Measurements from ENCODE around the gene PAIP2B.
"Not testable (repeated sequence)": the region's sequence is repeated elsewhere in the genome, so short reads cannot be mapped to it uniquely, and the experiment has no call there.

PAIP2B gene

GRCh38 chr2:71215447-71215846 is 11.5 kb downstream of the PAIP2B start:
- DNase-seq: no peak

GRCh38 chr2:71212336-71212735 is 14.6 kb downstream of the PAIP2B start:
- no peak for DNase-seq

GRCh38 chr2:71210292-71210691 is 16.6 kb downstream of the PAIP2B start:
- DNase-seq: no peak

DNA sequence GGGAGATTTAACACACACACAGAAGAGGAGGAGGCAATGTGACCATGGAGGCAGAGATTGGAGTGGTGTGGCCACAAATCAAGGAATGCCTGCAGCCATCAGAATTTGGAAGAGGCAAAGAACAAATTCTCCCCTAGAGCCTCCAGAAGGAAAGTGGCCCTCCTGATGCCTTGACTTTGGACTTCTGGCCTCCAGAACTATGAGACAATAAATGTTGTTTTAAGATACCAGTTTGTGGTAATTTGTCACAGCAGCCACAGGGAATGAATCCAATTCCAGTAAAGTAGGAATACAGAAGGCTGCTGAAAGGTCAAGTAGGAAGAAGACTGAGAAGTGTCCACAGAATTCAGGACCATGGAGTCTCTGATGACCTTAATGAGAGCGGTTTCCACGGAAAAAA is 18.1 kb downstream of the PAIP2B start:
- no peak for DNase-seq

DNA sequence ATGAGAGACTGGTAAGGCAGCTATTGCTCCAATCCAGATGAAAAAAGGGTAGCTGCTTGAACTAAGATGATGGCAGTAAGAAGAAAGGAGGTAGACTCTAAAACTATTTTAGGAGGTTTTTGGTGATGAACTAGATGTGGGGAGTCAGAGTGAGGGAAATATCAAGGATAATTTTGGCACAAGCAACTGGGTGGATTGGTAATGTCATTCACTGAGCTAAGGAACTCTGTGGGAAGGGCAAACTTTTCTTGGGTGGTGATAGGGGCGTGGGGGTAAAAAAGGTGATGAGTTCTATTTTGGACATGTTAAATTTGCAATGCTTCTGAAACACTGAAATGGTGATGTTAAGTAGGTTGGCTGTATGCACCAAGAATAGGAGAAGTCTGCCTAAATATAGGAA is 19.3 kb downstream of the PAIP2B start:
- DNase-seq: no peak

- DNase-seq: no peak
Measured at GRCh38 chr2:71206271-71206670, 20.6 kb downstream of the PAIP2B start.

- no peak for DNase-seq
Measured at GRCh38 chr2:71191570-71191943, 35.3 kb downstream of the PAIP2B start.

DNA sequence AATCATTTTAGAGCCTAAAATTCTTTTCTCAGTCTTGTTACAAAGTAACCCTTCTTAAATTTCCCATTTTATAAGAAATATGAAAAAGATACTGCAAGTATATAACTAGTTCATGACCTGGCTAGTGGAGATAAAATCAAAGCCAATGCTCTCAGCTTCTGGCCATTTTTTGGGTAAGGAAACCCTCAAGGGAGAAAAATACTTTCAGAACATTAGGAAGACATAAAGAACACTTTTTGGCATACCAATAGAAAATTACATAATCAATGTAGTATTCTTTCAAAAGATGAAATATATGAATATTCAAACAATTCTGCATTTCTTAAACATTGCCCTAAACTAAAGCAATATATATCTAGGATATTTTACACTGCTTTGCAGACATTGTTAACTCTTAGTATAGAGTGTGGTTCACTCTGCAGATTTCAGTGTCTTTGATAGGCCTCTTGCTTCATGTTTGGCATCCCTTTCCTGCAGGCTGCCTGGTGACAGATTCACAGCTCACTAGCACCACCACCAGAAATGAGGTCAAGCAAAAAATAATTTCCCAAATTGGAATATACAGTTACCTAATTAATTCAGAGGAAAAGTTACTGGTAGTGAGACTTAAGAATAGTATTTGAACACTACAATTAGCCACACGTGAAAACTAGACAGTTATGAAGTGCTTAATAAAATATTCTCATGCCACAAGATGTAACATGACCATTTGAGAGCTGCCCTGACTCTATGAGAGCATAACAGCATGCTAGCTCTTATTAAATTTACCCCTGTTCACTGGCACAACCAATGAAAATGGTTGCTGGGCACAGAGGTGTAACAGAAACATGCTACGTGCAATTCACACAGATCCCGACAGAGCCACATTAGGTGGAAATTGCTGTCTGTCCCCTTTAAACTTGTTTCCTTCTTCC is 36.0 kb downstream of the PAIP2B start:
- DNase-seq: no peak

DNA sequence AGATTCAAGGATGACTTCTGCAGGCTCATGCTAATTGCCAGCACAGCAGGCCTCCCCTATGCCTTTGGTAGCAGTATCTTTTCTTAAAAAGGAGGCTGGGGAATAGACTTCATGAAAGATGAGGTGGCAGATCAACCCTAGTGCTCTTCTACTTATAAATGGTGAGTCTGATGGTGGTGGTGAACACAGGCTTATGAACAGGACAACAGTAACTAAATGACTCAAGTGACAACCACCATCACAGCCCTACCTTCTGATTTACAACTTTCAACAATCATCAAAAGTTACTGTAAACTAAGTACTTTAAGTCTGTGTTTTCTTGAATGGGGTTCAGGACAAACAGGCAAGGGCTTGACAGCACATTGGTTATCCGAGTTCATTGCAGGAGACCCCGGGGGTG is 39.3 kb downstream of the PAIP2B start:
- no peak for DNase-seq

- DNase-seq: no peak
Measured at GRCh38 chr2:71186973-71187372, 39.9 kb downstream of the PAIP2B start.

GRCh38 chr2:71183306-71184115 is 43.4 kb downstream of the PAIP2B start:
- not testable (repeated sequence) for DNase-seq

DNA sequence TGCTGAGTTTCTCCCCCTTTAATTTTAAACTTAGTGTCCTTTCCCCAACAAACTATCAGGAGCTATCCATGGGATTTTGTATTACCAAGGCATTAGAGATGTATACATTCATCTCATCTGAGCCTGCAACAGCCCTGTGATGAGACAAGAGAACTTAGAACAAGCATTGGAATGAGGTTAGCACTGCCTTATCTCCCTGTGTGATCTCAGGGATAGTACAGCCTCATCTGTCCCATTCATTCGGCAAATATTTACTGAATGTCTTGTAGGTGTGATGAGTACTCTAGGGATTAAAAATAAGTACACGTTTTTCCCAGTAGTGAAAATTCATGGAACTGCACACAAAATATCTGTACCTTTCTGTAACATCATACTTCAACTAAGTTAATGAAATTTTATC is 45.6 kb downstream of the PAIP2B start:
- DNase-seq: no peak

GRCh38 chr2:71178836-71179235 is 48.1 kb downstream of the PAIP2B start:
- DNase-seq: not testable (repeated sequence)

- DNase-seq: no peak
Measured at GRCh38 chr2:71174207-71174606, 52.7 kb downstream of the PAIP2B start.

- no peak for DNase-seq
Measured at GRCh38 chr2:71173096-71173495, 53.8 kb downstream of the PAIP2B start.

GRCh38 chr2:71166812-71167211 is 60.1 kb downstream of the PAIP2B start:
- no peak for DNase-seq

DNA sequence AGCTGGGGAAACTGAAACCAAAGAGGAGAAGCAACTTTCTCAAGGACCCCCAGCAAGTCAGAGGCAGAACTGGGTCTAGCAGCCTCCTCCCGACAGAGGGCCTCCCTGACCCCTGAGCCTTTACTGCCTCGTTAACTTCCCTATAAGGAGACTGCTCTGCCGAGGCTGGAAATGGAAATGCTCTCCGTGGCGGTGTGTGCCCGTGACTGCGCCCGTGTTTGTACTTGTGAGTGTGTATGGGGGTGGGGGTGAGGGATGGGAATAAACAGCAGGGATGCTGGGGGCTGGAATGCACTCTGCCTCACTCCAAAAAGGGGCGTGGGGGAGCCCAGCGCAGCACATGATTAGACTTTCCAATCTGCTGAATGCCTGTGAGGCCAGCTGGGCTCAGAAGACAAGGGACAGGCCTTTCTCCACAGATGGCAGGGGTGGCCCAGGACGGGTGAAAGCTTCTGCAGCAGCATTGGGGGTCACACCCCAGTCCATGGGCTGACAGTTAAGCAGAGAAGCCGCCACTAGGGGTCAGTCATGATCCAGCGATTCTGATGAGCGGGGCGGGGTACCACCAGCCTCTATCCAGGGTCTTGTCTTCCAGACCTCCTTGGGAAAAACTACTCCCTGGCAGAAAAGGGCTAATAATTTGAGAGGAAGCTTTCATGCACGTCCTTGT is 69.6 kb downstream of the PAIP2B start:
- peak; percentile 18 for DNase-seq

DNA sequence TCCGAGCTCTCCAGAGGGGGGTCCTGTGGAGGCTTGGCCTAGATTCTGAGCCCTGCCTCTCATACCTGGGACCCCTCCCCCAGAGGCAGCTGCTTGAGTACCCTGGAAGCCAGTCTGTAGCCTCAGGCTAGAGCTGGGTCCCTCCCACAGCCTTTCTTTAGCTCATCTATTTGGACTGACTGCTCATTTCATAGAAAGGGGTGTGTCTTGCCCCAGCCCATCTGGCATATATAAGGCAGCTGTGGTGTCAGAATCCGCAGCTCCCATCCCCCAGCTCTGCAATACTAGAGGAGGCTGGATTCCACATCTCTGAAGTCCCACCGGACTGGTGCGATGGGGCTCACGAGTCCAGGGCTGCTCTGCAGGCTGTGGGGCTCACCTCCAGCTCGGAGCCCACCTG is 70.3 kb downstream of the PAIP2B start:
- DNase-seq: no peak

- no peak for DNase-seq
Measured at GRCh38 chr2:71155846-71156245, 71.1 kb downstream of the PAIP2B start.

- no peak for DNase-seq
Measured at GRCh38 chr2:71154798-71155197, 72.1 kb downstream of the PAIP2B start.

- no peak for DNase-seq
Measured at GRCh38 chr2:71154279-71154678, 72.6 kb downstream of the PAIP2B start.

DNA sequence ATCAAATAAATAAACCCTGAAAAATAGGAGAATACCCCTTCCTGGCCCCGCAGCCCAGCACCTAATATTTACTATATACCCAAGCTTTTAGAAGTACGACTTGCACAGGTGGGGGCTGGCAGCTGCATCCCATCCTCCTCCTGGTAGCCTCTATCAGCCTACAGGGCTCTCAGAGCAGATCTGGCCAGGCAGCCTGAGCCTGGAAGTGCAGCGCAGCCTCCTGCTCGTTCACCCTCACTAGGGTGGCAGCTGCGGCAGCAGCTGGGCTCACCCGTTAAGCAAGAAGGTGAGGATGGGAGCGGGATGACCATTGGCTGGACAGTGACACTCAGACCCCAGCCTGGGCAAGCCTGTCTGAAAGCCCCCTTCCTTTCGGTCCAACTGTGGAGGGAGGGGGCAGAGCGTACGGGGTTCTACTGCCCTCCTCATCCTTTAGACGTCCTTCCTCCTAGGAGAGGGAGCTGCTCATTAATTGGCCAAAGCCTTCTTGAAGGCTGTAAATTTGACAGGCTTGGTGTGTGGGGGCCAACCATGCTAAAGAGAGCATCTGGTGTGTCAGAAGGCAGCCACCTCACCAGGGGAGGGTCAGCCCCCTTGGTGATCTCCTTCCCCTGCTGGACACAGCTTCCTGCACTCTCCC is 73.2 kb downstream of the PAIP2B start:
- no peak for DNase-seq

DNA sequence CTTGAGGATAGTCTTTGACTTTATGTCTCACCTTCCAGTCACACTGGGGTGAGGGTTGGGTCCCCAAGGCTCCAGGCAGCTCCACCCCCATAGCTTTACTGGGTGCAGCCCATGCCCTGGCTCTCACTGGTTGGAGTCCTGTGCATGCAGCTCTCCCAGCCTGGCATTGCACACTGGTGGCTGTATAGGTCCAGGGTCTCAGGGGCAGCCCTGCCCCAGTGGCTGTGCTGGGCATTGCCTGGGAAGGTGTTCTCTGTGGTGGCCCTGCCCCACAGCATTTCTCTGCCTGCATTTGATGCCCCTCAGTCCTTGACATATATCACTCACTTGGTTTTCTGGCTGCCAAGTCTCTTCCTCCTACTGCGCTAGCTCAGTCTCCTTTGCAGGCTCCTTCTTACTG is 75.3 kb downstream of the PAIP2B start:
- DNase-seq: no peak

Data from NCI-H1092 treated with DMSO at 0.1 percent for 48 hours (cell line).